Natural killer cell (primary cell): ENCODE results near the gene COX10. TPM values are rescaled to one million over a fixed set of nuclear protein-coding genes. Genes with fewer than 3 reads are reported as not detected.

ENCODE experiments used
- ATAC-seq, 3 donors: fragments of 150-1000 bp in 2 of 3; fragments of 200-7000 bp in 1 of 3; cut with Tn5 transposase; 1 replicate in 1 of 3; 2 replicates in 2 of 3; pipeline ENCODE4 v1.10.0; 2021; ENCODE audit warnings: mild to moderate bottlenecking in 2 of 3, moderate library complexity in 2 of 3
- DNase-seq, 2 donors: peaks; one replicate each; pipeline versions ENCODE4 v3.0.0 to v3.0.0-alpha.2; 2013 to 2021; ENCODE audit warnings: mixed read lengths in 1 of 2
- H3K27ac ChIP-seq: one replicate; pipeline ENCODE4 v1.5.1; 2013; ENCODE audit warnings: mild to moderate bottlenecking, low read length
- H3K27me3 ChIP-seq: one replicate; pipeline ENCODE4 v1.6.1; 2013; ENCODE audit warnings: low read length; ENCODE audit not compliant: control insufficient read depth, insufficient read depth
- H3K36me3 ChIP-seq: one replicate; pipeline ENCODE4 v1.6.1; 2013; ENCODE audit warnings: low read length; ENCODE audit not compliant: control insufficient read depth, insufficient read depth
- H3K4me1 ChIP-seq: one replicate; pipeline ENCODE4 v1.6.1; 2013; ENCODE audit warnings: low read length; ENCODE audit not compliant: control insufficient read depth, insufficient read depth
- H3K4me3 ChIP-seq: one replicate; pipeline ENCODE4 v1.5.1; 2013; ENCODE audit warnings: low read length
- H3K9me3 ChIP-seq: one replicate; pipeline ENCODE4 v1.6.1; 2013; ENCODE audit warnings: low read length; ENCODE audit not compliant: control insufficient read depth, insufficient read depth
- H3K27ac Mint-ChIP-seq, 2 donors: one replicate each; pipeline ENCODE4 v1.8.0; 2022; ENCODE audit warnings: mild to moderate bottlenecking in 2 of 2, mixed read lengths in 2 of 2, moderate library complexity in 1 of 2
- H3K27me3 Mint-ChIP-seq, 2 donors: one replicate each; pipeline ENCODE4 v1.8.0; 2022; ENCODE audit warnings: low read depth in 2 of 2, mixed read lengths in 2 of 2
- H3K36me3 Mint-ChIP-seq: one replicate; pipeline ENCODE4 v1.8.0; 2022; ENCODE audit warnings: mixed read lengths
- H3K4me1 Mint-ChIP-seq, 2 donors: one replicate each; pipeline ENCODE4 v1.8.0; 2022; ENCODE audit warnings: mixed read lengths in 2 of 2
- H3K4me3 Mint-ChIP-seq: one replicate; pipeline ENCODE4 v1.8.0; 2022; ENCODE audit warnings: mild to moderate bottlenecking, moderate library complexity, mixed read lengths
- H3K9me3 Mint-ChIP-seq, 2 donors: one replicate each; pipeline ENCODE4 v1.8.0; 2022; ENCODE audit warnings: mixed read lengths in 2 of 2
- CTCF ChIP-seq: fragments of 200-600 bp; IDR thresholded peaks from one replicate; pipeline ENCODE4 v1.8.0; 2022; ENCODE audit warnings: antibody characterized with exemption
- WGBS: methylation state at CpG from one replicate; pipeline ENCODE4 v1.1.7; 2013; ENCODE audit warnings: missing lambda C conversion rate; ENCODE audit not compliant: insufficient coverage; 5-methylcytosine and 5-hydroxymethylcytosine counted together
- intact Hi-C: fragments of 100-400 bp; cut with micrococcal nuclease; formaldehyde crosslinking; loops from one replicate; pipeline ENCODE4 v1.14.2; 2022
- total RNA-seq, 4 donors: library from RNA; stranded (reverse); fragments of 120-200 nt in 1 of 4; gene quantifications; one replicate each; pipeline versions ENCODE4 v1.2.3 to v1.2.4, GENCODE V29; 2013 to 2022

Gene COX10
- total RNA-seq, 3 donors from 2014 or later (not counting 1 experiment from before 2014, with no cell fraction given) = 12.5 to 17.0 (median 13.5) TPM

GRCh38 chr17:14033166-14033565, 36.1 kb upstream of the COX10 start:
- H3K27ac ChIP-seq = no peak overlapping the region
- no peak overlapping the region for H3K4me3 ChIP-seq
- Mint-ChIP-seq H3K9me3 (no peaks in the 10 kb centered on the region), H3K27ac (no peak overlapping the region), H3K4me3 (no peak overlapping the region), H3K4me1 (peaks cover 7 to 11% of the 10 kb centered on the region in 2 donors), H3K36me3 (no peaks in the 10 kb centered on the region), H3K27me3 (no peaks in the 10 kb centered on the region)
- H3K4me1 ChIP-seq = no peaks in the 10 kb centered on the region
- TF ChIP-seq CTCF = no peak
- no peaks in the 10 kb centered on the region for H3K9me3 ChIP-seq
- H3K36me3 ChIP-seq = peaks cover 12% of the 10 kb centered on the region
- no peaks in the 10 kb centered on the region for H3K27me3 ChIP-seq
- intact Hi-C loops = no loop called here
- WGBS = 96% methylated on average over 4 of the region's 4 CpGs
- DNase-seq (no peak), ATAC-seq (no peak)

GRCh38 chr17:14037453-14037852, 31.9 kb upstream of the COX10 start:
- no peak overlapping the region for H3K27ac Mint-ChIP-seq
- H3K9me3 ChIP-seq = no peaks in the 10 kb centered on the region
- no peak overlapping the region for H3K4me3 Mint-ChIP-seq

GRCh38 chr17:14038206-14038605, 31.1 kb upstream of the COX10 start:
- Mint-ChIP-seq H3K9me3 (no peaks in the 10 kb centered on the region), H3K4me1 (peaks cover 23 to 29% of the 10 kb centered on the region in 2 donors), H3K27ac (no peak overlapping the region), H3K27me3 (no peaks in the 10 kb centered on the region), H3K4me3 (no peak overlapping the region), H3K36me3 (no peaks in the 10 kb centered on the region)
- Histone ChIP-seq H3K9me3 (no peaks in the 10 kb centered on the region), H3K36me3 (peaks cover 6% of the 10 kb centered on the region), H3K27ac (no peak overlapping the region), H3K4me3 (no peak overlapping the region), H3K4me1 (no peaks in the 10 kb centered on the region), H3K27me3 (no peaks in the 10 kb centered on the region)
- ATAC-seq (no peak), DNase-seq (no peak)
- intact Hi-C loops = no loop called here
- 45% methylated on average over 1 of the region's 1 CpG for WGBS
- no peak for TF ChIP-seq CTCF

More at GRCh38 chr17:14037453-14037852, 31.9 kb upstream of the COX10 start:
- Mint-ChIP-seq H3K4me1 (peaks cover 23 to 28% of the 10 kb centered on the region in 2 donors), H3K9me3 (no peaks in the 10 kb centered on the region), H3K27me3 (no peaks in the 10 kb centered on the region), H3K36me3 (no peaks in the 10 kb centered on the region)
- Histone ChIP-seq H3K36me3 (peaks cover 10% of the 10 kb centered on the region), H3K4me1 (no peaks in the 10 kb centered on the region), H3K4me3 (no peak overlapping the region), H3K27me3 (no peaks in the 10 kb centered on the region), H3K27ac (no peak overlapping the region)
- ATAC-seq (no peak), DNase-seq (no peak)
- intact Hi-C loops = no loop called here
- no peak for TF ChIP-seq CTCF
- 80% methylated on average over 1 of the region's 1 CpG for WGBS

- intact Hi-C loops = no loop called here
Observed at GRCh38 chr17:14042411-14042810, 26.9 kb upstream of the COX10 start.

More at GRCh38 chr17:14042411-14042810, 26.9 kb upstream of the COX10 start:
- peaks cover 17 to 25% of the 10 kb centered on the region in 2 donors for H3K4me1 Mint-ChIP-seq
- H3K27me3 ChIP-seq = no peaks in the 10 kb centered on the region
- no peak overlapping the region for H3K4me3 ChIP-seq
- H3K9me3 Mint-ChIP-seq = no peaks in the 10 kb centered on the region
- no peaks in the 10 kb centered on the region for H3K4me1 ChIP-seq
- no peak for TF ChIP-seq CTCF
- no peak overlapping the region for H3K27ac Mint-ChIP-seq
- H3K36me3 ChIP-seq = no peaks in the 10 kb centered on the region
- no peaks in the 10 kb centered on the region for H3K36me3 Mint-ChIP-seq
- ATAC-seq (no peak), DNase-seq (no peak)
- H3K27ac ChIP-seq = no peak overlapping the region
- WGBS = 94% methylated on average over 3 of the region's 4 CpGs
- H3K9me3 ChIP-seq = no peaks in the 10 kb centered on the region
- H3K4me3 Mint-ChIP-seq = no peak overlapping the region
- H3K27me3 Mint-ChIP-seq = no peaks in the 10 kb centered on the region
